Breast epithelium (tissue), 4 donors: ENCODE measurements around the gene TMEM203. TPM values are rescaled to one million over a fixed set of nuclear protein-coding genes. Genes with fewer than 3 reads are reported as not detected.

ENCODE experiments used
- DNase-seq, 2 donors: peaks; one replicate each; pipeline ENCODE4 v3.0.0-alpha.2; 2019; ENCODE audit warnings: low spot score in 2 of 2
- H3K27ac ChIP-seq, 2 donors: fragments of 200-600 bp; sonication (generic) in 1 of 2; one replicate each; pipeline ENCODE4 v1.5.1; 2016 to 2019; ENCODE audit warnings: mild to moderate bottlenecking in 1 of 2
- H3K27me3 ChIP-seq, 2 donors: fragments of 200-600 bp; sonication (generic) in 1 of 2; one replicate each; pipeline versions ENCODE4 v1.5.1 to v1.6.0; 2017 to 2019; ENCODE audit warnings: control low read depth in 1 of 2, mild to moderate bottlenecking in 1 of 2
- H3K36me3 ChIP-seq: fragments of 200-600 bp; one replicate; pipeline ENCODE4 v1.5.1; 2019
- H3K4me1 ChIP-seq, 2 donors: fragments of 200-600 bp; sonication (generic); one replicate each; pipeline ENCODE4 v1.5.1; 2016 to 2019; ENCODE audit warnings: control low read depth in 1 of 2
- H3K4me3 ChIP-seq, 3 donors: fragments of 200-600 bp; sonication (generic); 1 replicate in 2 of 3; 2 replicates in 1 of 3; pipeline ENCODE4 v1.5.1; 2016 to 2019; ENCODE audit warnings: mild to moderate bottlenecking in 3 of 3, moderate library complexity in 2 of 3
- H3K9me3 ChIP-seq, 2 donors: fragments of 200-600 bp; sonication (generic) in 1 of 2; one replicate each; pipeline ENCODE4 v1.5.1; 2016 to 2019; ENCODE audit warnings: control low read depth in 1 of 2
- CTCF ChIP-seq, 3 donors: fragments of 450-650 bp; IDR thresholded peaks; one replicate each; pipeline ENCODE4 v1.5.1; 2016 to 2017; ENCODE audit warnings: antibody characterized with exemption in 3 of 3, mild to moderate bottlenecking in 3 of 3, moderate library complexity in 3 of 3
- POLR2A ChIP-seq: fragments of 450-650 bp; IDR thresholded peaks from one replicate; pipeline ENCODE4 v1.6.1; 2016; ENCODE audit warnings: antibody characterized with exemption, mild to moderate bottlenecking, moderate library complexity
- POLR2AphosphoS5 ChIP-seq, 3 donors: sonication (generic); formaldehyde crosslinking; IDR thresholded peaks; one replicate each; pipeline ENCODE4 v1.6.1; 2017; ENCODE audit warnings: antibody characterized with exemption in 3 of 3
- intact Hi-C: fragments of 100-400 bp; cut with DNase I; formaldehyde crosslinking; loops from one replicate; pipeline ENCODE4 v1.15.1; 2023; ENCODE audit warnings: low total_unique reads
- total RNA-seq, 3 donors: library from RNA; depleted of rRNA; stranded (reverse); fragments of >200 nt; gene quantifications; one replicate each; pipeline ENCODE4 v1.1.0, GENCODE V29; 2016

Gene TMEM203
- total RNA-seq, 3 donors from 2014 or later, result 26.5 to 36.6 (median 26.6) TPM

- intact Hi-C loops, result no loop called here
- Histone ChIP-seq H3K4me3 (peak overlapping the region; percentile 96 to 100 (median 99)), H3K27me3 (no peaks in the 10 kb centered on the region), H3K9me3 (no peaks in the 10 kb centered on the region), H3K4me1 (peaks cover 28 to 34% of the 10 kb centered on the region in 2 donors), H3K36me3 (no peaks in the 10 kb centered on the region), H3K27ac (peak overlapping the region; percentile 92 to 99)
- TF ChIP-seq POLR2A (no peak), POLR2AphosphoS5 (IDR thresholded peaks at IDR 0.05) (no peak), CTCF (IDR thresholded peaks at IDR 0.05) (peak in 1 of 3 donors; percentile 24)
- DNase-seq, result no peak
Observed at GRCh38 chr9:137189297-137190295, 15.9 kb downstream of the TMEM203 start.

- Histone ChIP-seq H3K36me3 (no peaks in the 10 kb centered on the region), H3K4me3 (peak within 1 kb of the TSS; percentile 96 to 100 (median 99)), H3K27ac (peak within 1 kb of the TSS; percentile 92 to 99), H3K27me3 (no peaks in the 10 kb centered on the region), H3K9me3 (no peaks in the 10 kb centered on the region), H3K4me1 (peaks cover 28 to 31% of the 10 kb centered on the region in 2 donors)
- peak; percentile 96 to 98 (median 97) for TF ChIP-seq POLR2AphosphoS5 (IDR thresholded peaks at IDR 0.05)
- TF ChIP-seq POLR2A, result peak; percentile 82
- TF ChIP-seq CTCF (IDR thresholded peaks at IDR 0.05), result peak in 2 of 3 donors; percentile 8 to 27
- peak; percentile 90 to 92 for DNase-seq
- intact Hi-C loops, result no loop called here
Observed at GRCh38 chr9:137188490-137189296, 16.8 kb downstream of the TMEM203 start, which contains the start of the genes ANAPC2 and SSNA1. TSS of gene ANAPC2 (minus strand) at chr9:137188560. CDS start at chr9:137188532, 28 bp downstream. TSS of gene SSNA1 (plus strand) at chr9:137188676. CDS start at chr9:137188727, 51 bp downstream.

- Histone ChIP-seq H3K9me3 (no peaks in the 10 kb centered on the region), H3K4me3 (peak overlapping the region; percentile 96 to 100 (median 99)), H3K27ac (peak overlapping the region; percentile 92 to 99), H3K36me3 (no peaks in the 10 kb centered on the region), H3K27me3 (no peaks in the 10 kb centered on the region), H3K4me1 (peaks cover 28 to 31% of the 10 kb centered on the region in 2 donors)
- DNase-seq, result no peak
- intact Hi-C loops, result no loop called here
- TF ChIP-seq CTCF (IDR thresholded peaks at IDR 0.05) (no peak), POLR2A (no peak), POLR2AphosphoS5 (IDR thresholded peaks at IDR 0.05) (no peak)
Observed at GRCh38 chr9:137188086-137188489, 17.4 kb downstream of the TMEM203 start.

GRCh38 chr9:137187386-137187785, 18.1 kb downstream of the TMEM203 start:
- no peak for TF ChIP-seq CTCF (IDR thresholded peaks at IDR 0.05)
- no peak for TF ChIP-seq POLR2AphosphoS5 (IDR thresholded peaks at IDR 0.05)
- no peak for TF ChIP-seq POLR2A
- intact Hi-C loops, result loop anchor here (2.0 kb wide), 1 partner anchor 71 kb away; no protein-coding TSS in a partner anchor
- Histone ChIP-seq H3K27me3 (no peaks in the 10 kb centered on the region), H3K9me3 (no peaks in the 10 kb centered on the region), H3K4me3 (peak overlapping the region; percentile 96 to 100 (median 99)), H3K36me3 (no peaks in the 10 kb centered on the region), H3K4me1 (peaks cover 28 to 31% of the 10 kb centered on the region in 2 donors), H3K27ac (no peak overlapping the region)
- no peak for DNase-seq
